ENCODE results near the gene LCE5A.
"Not testable (repeated sequence)": the region's sequence is repeated elsewhere in the genome, so short reads cannot be mapped to it uniquely, and the experiment has no call there.

Gene LCE5A

GRCh38 chr1:152517237-152517811 lies 6.7 kb downstream of the LCE5A start:
- DNase-seq, result no peak

GRCh38 chr1:152519851-152520250 lies 9.2 kb downstream of the LCE5A start:
- DNase-seq, result no peak

- DNase-seq, result no peak
These were observed 10.0 kb downstream of the LCE5A start for GRCh38 chr1:152520561-152521090.

- no peak for DNase-seq
These were observed 14.6 kb downstream of the LCE5A start for GRCh38 chr1:152525080-152525641.

GRCh38 chr1:152533327-152533938 lies 22.8 kb downstream of the LCE5A start:
- DNase-seq, result peak; percentile 34

- no peak for DNase-seq
These were observed 25.2 kb downstream of the LCE5A start for GRCh38 chr1:152535774-152536173.

- DNase-seq, result no peak
These were observed 26.9 kb downstream of the LCE5A start for GRCh38 chr1:152537496-152537895.

GRCh38 chr1:152539901-152540300 lies 29.3 kb downstream of the LCE5A start:
- no peak for DNase-seq

- no peak for DNase-seq
These were observed 33.2 kb downstream of the LCE5A start for GRCh38 chr1:152543820-152544219.

GRCh38 chr1:152546704-152547103 lies 36.1 kb downstream of the LCE5A start:
- DNase-seq, result no peak

GRCh38 chr1:152548358-152548757 lies 37.8 kb downstream of the LCE5A start:
- DNase-seq, result not testable (repeated sequence)

Data from stimulated activated CD4-positive, alpha-beta T cell treated with anti-CD3 and anti-CD28 coated beads, Interleukin-4, amount 100 ng/mL, for 24 hours (primary cell).